Lung (tissue), 16 donors: Measurements from ENCODE around the gene XYLB. TPM values are rescaled to one million over a fixed set of nuclear protein-coding genes. Genes with fewer than 3 reads are reported as not detected.
"Not testable (repeated sequence)": the region's sequence is repeated elsewhere in the genome, so short reads cannot be mapped to it uniquely, and the experiment has no call there.

Source experiments
- ATAC-seq: fragments of 200-7000 bp; cut with Tn5 transposase; one replicate; pipeline ENCODE4 v1.9.1; 2020; ENCODE audit warnings: moderate number of reproducible peaks; ENCODE audit not compliant: insufficient read depth, low FRiP score
- DNase-seq, 3 donors: peaks; one replicate each; pipeline ENCODE4 v3.0.0-alpha.2; 2013 to 2017
- H3K27ac ChIP-seq, 2 donors: one replicate each; pipeline ENCODE4 v1.5.1; 2013; ENCODE audit warnings: mild to moderate bottlenecking in 2 of 2, moderate library complexity in 2 of 2, control low read depth in 1 of 2, inconsistent platforms in 1 of 2, low read depth in 1 of 2, low read length in 1 of 2
- H3K27me3 ChIP-seq, 3 donors: one replicate each; pipeline ENCODE4 v1.5.1; 2013; ENCODE audit warnings: low read length in 2 of 3; ENCODE audit not compliant: control insufficient read depth in 3 of 3, insufficient read depth in 3 of 3
- H3K36me3 ChIP-seq, 4 donors: one replicate each; pipeline ENCODE4 v1.5.1; 2013; ENCODE audit warnings: low read length in 4 of 4, mild to moderate bottlenecking in 1 of 4, moderate library complexity in 1 of 4; ENCODE audit not compliant: control insufficient read depth in 4 of 4, insufficient read depth in 4 of 4
- H3K4me1 ChIP-seq, 5 donors: one replicate each; pipeline ENCODE4 v1.5.1; 2013; ENCODE audit warnings: low read length in 5 of 5, mild to moderate bottlenecking in 2 of 5, moderate library complexity in 1 of 5; ENCODE audit not compliant: control insufficient read depth in 5 of 5, insufficient read depth in 5 of 5
- H3K4me3 ChIP-seq: one replicate; pipeline ENCODE4 v1.5.1; 2013; ENCODE audit warnings: mild to moderate bottlenecking, control low read depth, moderate library complexity
- H3K9ac ChIP-seq, 2 donors: one replicate each; pipeline ENCODE4 v1.5.1; 2013; ENCODE audit warnings: low read length in 2 of 2, control low read depth in 1 of 2; ENCODE audit not compliant: insufficient read depth in 1 of 2
- H3K9me3 ChIP-seq, 4 donors: one replicate each; pipeline ENCODE4 v1.5.1; 2013; ENCODE audit warnings: low read length in 3 of 4, mild to moderate bottlenecking in 1 of 4, moderate library complexity in 1 of 4; ENCODE audit not compliant: control insufficient read depth in 4 of 4, insufficient read depth in 3 of 4
- WGBS, 2 donors: extraction: QIAGEN DNeasy Blood & Tissue Kit; methylation state at CpG; one replicate each; pipeline ENCODE4 v1.1.7; 2013; 5-methylcytosine and 5-hydroxymethylcytosine counted together
- long read RNA-seq, 5 donors: transcript quantifications; one replicate each; lab custom pipeline, GENCODE V29; 2026
- polyA plus RNA-seq, 2 donors: library from polyadenylated mRNA; stranded (reverse); fragments of 200-250 nt; gene quantifications; one replicate each; pipeline ENCODE4 v1.2.1, GENCODE V29; 2013
- total RNA-seq, 2 donors: library from RNA; depleted of rRNA in 1 of 2; stranded (reverse); fragments of >200 nt in 1 of 2; gene quantifications; one replicate each; pipeline ENCODE4 v1.2.1, GENCODE V29; 2014 to 2021
- TF ChIP-seq, protein P1 (sequence below): IDR thresholded peaks from 2 replicates; pipeline ENCODE4 v1.5.1; 2012; ENCODE audit warnings: mild to moderate bottlenecking; ENCODE audit errors: control extremely low read depth, extremely low read depth
- donor health status: control.
- donor health status: control.
- donor health status: Bipolar disorder and iron deficiency.
- donor health status: healthy.
- donor health status: DM: yes; HTN: yes; CAD: no.

XYLB gene
- 1 to 10 TPM; 5.1 to 5.8 TPM for total RNA-seq
- 1 to 10 TPM in 1 of 2 donors, under 1 TPM in 1; 0.89 to 1.3 TPM for polyA plus RNA-seq
- long read RNA-seq, donor 1, partial matches to known transcripts, result 0 of 1 reads
- long read RNA-seq, donor 1, other reads (novel, unspliced or antisense), result 0 of 1 reads
- long read RNA-seq, donor 2, partial matches to known transcripts, result 0 of 1 reads
- long read RNA-seq, donor 2, other reads (novel, unspliced or antisense), result 0 of 1 reads
- long read RNA-seq, donor 3, result 0 reads
- long read RNA-seq, donor 4, result 0 reads
- long read RNA-seq, donor 5, partial matches to known transcripts, result 0 of 1 reads
- long read RNA-seq, donor 5, other reads (novel, unspliced or antisense), result 0 of 1 reads

DNA sequence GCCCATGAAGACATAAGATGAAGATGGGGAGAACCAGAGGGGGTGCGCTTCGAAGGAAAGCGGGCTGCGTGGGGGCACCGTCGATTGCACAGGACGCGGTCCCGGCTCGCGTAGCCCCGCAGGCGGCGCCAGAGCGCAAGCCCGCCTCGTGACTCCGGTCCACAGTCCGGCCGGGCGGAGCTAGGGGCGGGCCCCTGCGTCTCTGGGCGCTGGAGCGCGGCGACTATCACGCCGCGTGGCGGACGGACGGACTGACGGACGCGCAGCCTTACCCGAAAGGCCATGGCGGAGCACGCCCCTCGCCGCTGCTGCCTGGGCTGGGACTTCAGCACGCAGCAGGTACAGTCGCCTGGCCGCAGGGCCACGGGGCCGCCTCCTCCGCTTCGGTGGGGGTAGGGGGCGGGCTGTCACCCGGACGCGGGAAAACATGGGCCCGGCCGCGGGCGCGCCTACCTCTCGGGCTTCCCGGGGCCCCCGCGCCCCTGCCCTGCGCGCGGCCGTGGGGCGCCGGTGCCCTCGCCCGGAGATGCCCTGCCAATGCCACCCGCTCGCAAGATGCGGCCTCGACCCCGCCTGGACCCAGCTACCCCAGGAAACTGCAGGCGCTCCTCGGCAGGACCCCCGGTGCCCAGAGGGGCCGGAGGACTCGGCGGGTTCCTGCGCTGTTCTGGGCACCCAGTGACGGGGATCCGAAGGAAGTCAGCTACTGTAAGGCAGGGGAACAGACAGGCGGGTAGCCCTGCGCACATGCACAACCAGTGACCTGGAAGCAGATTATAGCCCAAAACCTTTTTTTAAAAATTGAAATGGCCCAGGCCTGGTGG lies at the start of gene XYLB:
TSS of gene XYLB (plus strand) at position 199 of the 824 bp plus-strand sequence. CDS start at position 283, 84 bp downstream.
- ATAC-seq, result peak; percentile 99
- H3K27ac ChIP-seq, result peak within 1 kb of the TSS in 1 of 2 donors; percentile 24
- H3K27me3 ChIP-seq, result no peaks in the 10 kb centered on the region
- WGBS, 2 donors, result 1% methylated on average over 72 to 85 of the region's 85 CpGs
- no peaks in the 10 kb centered on the region for H3K36me3 ChIP-seq
- H3K9me3 ChIP-seq, result no peaks in the 10 kb centered on the region
- peak; percentile 79 to 88 (median 83) for DNase-seq
- peaks cover 0 to 7% (median 0%) of the 10 kb centered on the region in 5 donors for H3K4me1 ChIP-seq
- TF ChIP-seq, protein P1, sequence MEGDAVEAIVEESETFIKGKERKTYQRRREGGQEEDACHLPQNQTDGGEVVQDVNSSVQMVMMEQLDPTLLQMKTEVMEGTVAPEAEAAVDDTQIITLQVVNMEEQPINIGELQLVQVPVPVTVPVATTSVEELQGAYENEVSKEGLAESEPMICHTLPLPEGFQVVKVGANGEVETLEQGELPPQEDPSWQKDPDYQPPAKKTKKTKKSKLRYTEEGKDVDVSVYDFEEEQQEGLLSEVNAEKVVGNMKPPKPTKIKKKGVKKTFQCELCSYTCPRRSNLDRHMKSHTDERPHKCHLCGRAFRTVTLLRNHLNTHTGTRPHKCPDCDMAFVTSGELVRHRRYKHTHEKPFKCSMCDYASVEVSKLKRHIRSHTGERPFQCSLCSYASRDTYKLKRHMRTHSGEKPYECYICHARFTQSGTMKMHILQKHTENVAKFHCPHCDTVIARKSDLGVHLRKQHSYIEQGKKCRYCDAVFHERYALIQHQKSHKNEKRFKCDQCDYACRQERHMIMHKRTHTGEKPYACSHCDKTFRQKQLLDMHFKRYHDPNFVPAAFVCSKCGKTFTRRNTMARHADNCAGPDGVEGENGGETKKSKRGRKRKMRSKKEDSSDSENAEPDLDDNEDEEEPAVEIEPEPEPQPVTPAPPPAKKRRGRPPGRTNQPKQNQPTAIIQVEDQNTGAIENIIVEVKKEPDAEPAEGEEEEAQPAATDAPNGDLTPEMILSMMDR, result peak; percentile 68
- peak within 1 kb of the TSS; percentile 89 for H3K4me3 ChIP-seq
- H3K9ac ChIP-seq, result peak within 1 kb of the TSS in 1 of 2 donors; percentile 32

DNA sequence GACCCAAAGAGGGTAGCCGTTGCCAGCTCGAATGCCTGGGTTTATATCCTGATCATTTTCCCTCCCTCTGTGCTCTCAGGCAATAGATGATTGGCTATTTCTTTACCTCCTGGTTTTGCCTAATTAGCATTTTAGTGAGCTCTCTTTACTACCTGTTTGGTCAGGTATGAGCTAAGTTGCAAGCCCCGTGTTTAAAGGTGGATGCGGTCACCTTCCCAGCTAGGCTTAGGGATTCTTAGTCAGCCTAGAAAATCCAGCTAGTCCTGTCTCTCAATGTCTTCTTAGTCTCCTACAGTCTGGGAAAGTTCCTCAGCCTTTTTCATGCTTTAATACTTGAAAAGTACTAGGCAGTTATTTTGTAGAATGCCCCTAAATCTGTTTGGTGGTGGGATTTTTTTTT lies 49.5 kb upstream of the XYLB start:
- 87 to 91% methylated on average over 4 of the region's 4 CpGs for whole genome bisulfite sequencing, 2 donors
- H3K27me3 ChIP-seq, H3K27ac ChIP-seq, ATAC-seq, H3K36me3 ChIP-seq, H3K4me1 ChIP-seq, H3K9me3 ChIP-seq, DNase-seq, H3K9ac ChIP-seq, H3K4me3 ChIP-seq: not testable (repeated sequence)

DNA sequence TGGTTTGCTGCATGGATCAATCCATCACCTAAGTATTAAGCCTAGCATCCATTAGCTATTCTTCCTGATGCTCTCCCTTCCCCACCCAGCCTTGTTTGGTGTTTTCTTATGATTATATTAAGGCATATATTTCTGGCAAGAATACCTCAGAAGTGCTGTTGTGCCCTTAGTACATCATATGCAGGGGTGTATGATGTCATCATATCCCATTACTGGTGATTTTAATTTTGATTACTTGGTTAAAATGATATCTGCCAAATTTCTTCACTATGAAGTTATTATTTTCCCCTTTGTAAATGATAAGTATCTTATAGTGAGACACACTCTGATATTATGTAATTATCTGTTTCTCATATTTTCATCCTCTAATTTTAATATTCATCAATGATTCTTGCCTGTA lies 49.0 kb upstream of the XYLB start:
- Histone ChIP-seq H3K27me3 (no peaks in the 10 kb centered on the region), H3K4me1 (no peaks in the 10 kb centered on the region), H3K9me3 (no peaks in the 10 kb centered on the region), H3K36me3 (no peaks in the 10 kb centered on the region), H3K27ac (no peak overlapping the region), H3K4me3 (no peak overlapping the region), H3K9ac (no peak overlapping the region)
- DNase-seq (no peak), ATAC-seq (no peak)
- TF ChIP-seq, protein P1, result no peak
